Lower lobe of right lung (tissue), 2 donors: ENCODE data around the gene ZXDB. TPM values are rescaled to one million over a fixed set of nuclear protein-coding genes. Genes with fewer than 3 reads are reported as not detected.
"Not testable (repeated sequence)": the region's sequence is repeated elsewhere in the genome, so short reads cannot be mapped to it uniquely, and the experiment has no call there.

Source experiments
- ATAC-seq, 2 donors: fragments of 200-7000 bp; cut with Tn5 transposase; one replicate each; pipeline ENCODE4 v1.9.1; 2020 to 2022; ENCODE audit warnings: mild to moderate bottlenecking in 2 of 2, moderate library complexity in 2 of 2
- DNase-seq: peaks from one replicate; pipeline ENCODE4 v3.0.0-alpha.2; 2020
- H3K27ac ChIP-seq: fragments of 200-600 bp; one replicate; pipeline ENCODE4 v1.8.0; 2022
- H3K27me3 ChIP-seq: fragments of 200-600 bp; one replicate; pipeline ENCODE4 v1.8.0; 2022; ENCODE audit warnings: low read depth
- H3K36me3 ChIP-seq: fragments of 200-600 bp; one replicate; pipeline ENCODE4 v1.8.0; 2022; ENCODE audit warnings: mild to moderate bottlenecking
- H3K4me1 ChIP-seq: fragments of 200-600 bp; one replicate; pipeline ENCODE4 v1.8.0; 2022
- H3K4me3 ChIP-seq: fragments of 200-600 bp; one replicate; pipeline ENCODE4 v1.8.0; 2022; ENCODE audit warnings: mild to moderate bottlenecking
- H3K9me3 ChIP-seq: fragments of 200-600 bp; one replicate; pipeline ENCODE4 v1.8.0; 2022
- CTCF ChIP-seq: fragments of 200-600 bp; IDR thresholded peaks from one replicate; pipeline ENCODE4 v1.8.0; 2022; ENCODE audit warnings: antibody characterized with exemption, mild to moderate bottlenecking
- intact Hi-C: fragments of 100-400 bp; cut with DNase I; formaldehyde crosslinking; loops from one replicate; pipeline ENCODE4 v1.11.0; 2022
- total RNA-seq: library from RNA; stranded (reverse); fragmentation: NEBNext Ultra II Directional; extraction: Animal tissue kit (Norgen Biotek cat#: 25700); gene quantifications from one replicate; pipeline ENCODE4 v1.2.1, GENCODE V29; 2021
- donor health status: DM: no; HTN: yes; CAD: no; lungs with severe emphysema.

The ZXDB gene
- total RNA-seq, 1 donor from 2014 or later, result 7.0 TPM

- H3K9me3 ChIP-seq, result no peaks in the 10 kb centered on the region
Measured at GRCh38 chrX:57596516-57596915, 4.7 kb downstream of the ZXDB start.

GRCh38 chrX:57607295-57608187, 15.7 kb downstream of the ZXDB start:
- intact Hi-C loops, result no loop called here

More at GRCh38 chrX:57596516-57596915, 4.7 kb downstream of the ZXDB start:
- ATAC-seq, result no peak
- TF ChIP-seq CTCF, result no peak
- intact Hi-C loops, result no loop called here
- no peaks in the 10 kb centered on the region for H3K36me3 ChIP-seq
- H3K4me3 ChIP-seq, result peak overlapping the region; percentile 17
- DNase-seq, result no peak
- H3K27ac ChIP-seq, result no peak overlapping the region
- H3K4me1 ChIP-seq, result peaks cover 13% of the 10 kb centered on the region
- no peaks in the 10 kb centered on the region for H3K27me3 ChIP-seq

GRCh38 chrX:57613351-57613750, 21.5 kb downstream of the ZXDB start:
- not testable (repeated sequence) for H3K36me3 ChIP-seq, H3K27me3 ChIP-seq

More at GRCh38 chrX:57607295-57608187, 15.7 kb downstream of the ZXDB start:
- DNase-seq (no peak), ATAC-seq (no peak)
- Histone ChIP-seq H3K27ac (no peak overlapping the region), H3K27me3 (no peaks in the 10 kb centered on the region), H3K36me3 (no peaks in the 10 kb centered on the region), H3K4me1 (no peaks in the 10 kb centered on the region), H3K4me3 (no peak overlapping the region), H3K9me3 (no peaks in the 10 kb centered on the region)
- TF ChIP-seq CTCF, result no peak

GRCh38 chrX:57629438-57629837, 37.6 kb downstream of the ZXDB start:
- H3K27ac ChIP-seq, DNase-seq, H3K4me3 ChIP-seq, H3K4me1 ChIP-seq, H3K27me3 ChIP-seq, H3K9me3 ChIP-seq, H3K36me3 ChIP-seq, intact Hi-C loops, ATAC-seq: not testable (repeated sequence)

More at GRCh38 chrX:57613351-57613750, 21.5 kb downstream of the ZXDB start:
- DNase-seq, ATAC-seq, H3K4me3 ChIP-seq, H3K4me1 ChIP-seq, intact Hi-C loops, H3K27ac ChIP-seq, H3K9me3 ChIP-seq: not testable (repeated sequence)

GRCh38 chrX:57640674-57641016, 48.8 kb downstream of the ZXDB start:
- peaks cover 2% of the 10 kb centered on the region for H3K9me3 ChIP-seq
- no peak for TF ChIP-seq CTCF

GRCh38 chrX:57641338-57641737, 49.5 kb downstream of the ZXDB start:
- intact Hi-C loops, result no loop called here
- no peaks in the 10 kb centered on the region for H3K27me3 ChIP-seq
- no peaks in the 10 kb centered on the region for H3K9me3 ChIP-seq
- no peak overlapping the region for H3K27ac ChIP-seq
- ATAC-seq, result no peak
- no peak for TF ChIP-seq CTCF
- H3K36me3 ChIP-seq, result no peaks in the 10 kb centered on the region
- no peak for DNase-seq
- no peak overlapping the region for H3K4me3 ChIP-seq
- no peaks in the 10 kb centered on the region for H3K4me1 ChIP-seq

More at GRCh38 chrX:57640674-57641016, 48.8 kb downstream of the ZXDB start:
- no peak for ATAC-seq
- no peak for DNase-seq
- intact Hi-C loops, result no loop called here
- no peaks in the 10 kb centered on the region for H3K4me1 ChIP-seq
- no peaks in the 10 kb centered on the region for H3K36me3 ChIP-seq
- no peak overlapping the region for H3K27ac ChIP-seq
- H3K27me3 ChIP-seq, result no peaks in the 10 kb centered on the region
- H3K4me3 ChIP-seq, result no peak overlapping the region
